Measurements from ENCODE around the gene ZNF536. TPM values are rescaled to one million over a fixed set of nuclear protein-coding genes. Genes with fewer than 3 reads are reported as not detected.

ZNF536 gene
- total RNA-seq, 4 donors from 2014 or later = 4.3 to 7.6 (median 5.5) TPM

GRCh38 chr19:30386551-30387143 is 14.5 kb downstream of the ZNF536 start:
- H3K4me3 ChIP-seq = no peak overlapping the region
- 51 to 59% methylated on average over 6 to 10 of the region's 13 CpGs for WGBS, 2 donors (ENCODE audit: low coverage in 1 of 2)
- no peaks in the 10 kb centered on the region for H3K4me1 ChIP-seq
- peaks cover 42% of the 10 kb centered on the region for H3K27me3 ChIP-seq
- H3K27ac ChIP-seq = no peak overlapping the region
- ATAC-seq = no peak
- TF ChIP-seq POLR2A (IDR thresholded peaks at IDR 0.05) (no peak), EP300 (IDR thresholded peaks at IDR 0.05) (no peak), POLR2AphosphoS5 (IDR thresholded peaks at IDR 0.05) (no peak), CTCF (IDR thresholded peaks at IDR 0.05) (no peak)
- no peaks in the 10 kb centered on the region for H3K9me3 ChIP-seq
- H3K36me3 ChIP-seq = no peaks in the 10 kb centered on the region

- Histone ChIP-seq H3K4me3 (no peak overlapping the region), H3K36me3 (no peaks in the 10 kb centered on the region), H3K4me1 (no peaks in the 10 kb centered on the region), H3K27ac (no peak overlapping the region), H3K9me3 (no peaks in the 10 kb centered on the region), H3K27me3 (peaks cover 42% of the 10 kb centered on the region)
- TF ChIP-seq POLR2AphosphoS5 (IDR thresholded peaks at IDR 0.05) (peak; percentile 13), CTCF (IDR thresholded peaks at IDR 0.05) (no peak)
- ATAC-seq = no peak
- WGBS, 2 donors (ENCODE audit: low coverage in 1 of 2) = 54 to 80% methylated on average over 2 to 5 of the region's 12 CpGs
Observed at GRCh38 chr19:30387311-30388115, 15.3 kb downstream of the ZNF536 start.

- no peak overlapping the region for H3K4me3 ChIP-seq
- H3K36me3 ChIP-seq = no peaks in the 10 kb centered on the region
- no peak for ATAC-seq
- peaks cover 42% of the 10 kb centered on the region for H3K27me3 ChIP-seq
- no peaks in the 10 kb centered on the region for H3K4me1 ChIP-seq
- WGBS, 2 donors (ENCODE audit: low coverage in 1 of 2) = 95% methylated on average over 4 of the region's 9 CpGs; no CpG with 5 or more reads in 1 of the 2 donors
- no peaks in the 10 kb centered on the region for H3K9me3 ChIP-seq
- H3K27ac ChIP-seq = no peak overlapping the region
- TF ChIP-seq POLR2AphosphoS5 (IDR thresholded peaks at IDR 0.05) (no peak), CTCF (IDR thresholded peaks at IDR 0.05) (no peak), EP300 (IDR thresholded peaks at IDR 0.05) (no peak), POLR2A (IDR thresholded peaks at IDR 0.05) (no peak)
Observed at GRCh38 chr19:30388327-30388726, 16.1 kb downstream of the ZNF536 start.

GRCh38 chr19:30388819-30389218 is 16.6 kb downstream of the ZNF536 start:
- 86 to 100% methylated on average over 3 to 5 of the region's 5 CpGs for WGBS, 2 donors (ENCODE audit: low coverage in 1 of 2)
- no peaks in the 10 kb centered on the region for H3K9me3 ChIP-seq
- TF ChIP-seq EP300 (IDR thresholded peaks at IDR 0.05) = no peak
- no peak for TF ChIP-seq CTCF (IDR thresholded peaks at IDR 0.05)
- TF ChIP-seq POLR2A (IDR thresholded peaks at IDR 0.05) = no peak
- TF ChIP-seq POLR2AphosphoS5 (IDR thresholded peaks at IDR 0.05) = no peak

More at GRCh38 chr19:30388819-30389218, 16.6 kb downstream of the ZNF536 start:
- H3K4me1 ChIP-seq = no peaks in the 10 kb centered on the region
- no peak for ATAC-seq
- H3K4me3 ChIP-seq = no peak overlapping the region
- H3K36me3 ChIP-seq = no peaks in the 10 kb centered on the region
- no peak overlapping the region for H3K27ac ChIP-seq
- H3K27me3 ChIP-seq = peaks cover 42% of the 10 kb centered on the region
